ENCODE data around the gene PSMG4. TPM values are rescaled to one million over a fixed set of nuclear protein-coding genes. Genes with fewer than 3 reads are reported as not detected.
"Not testable (repeated sequence)": the region's sequence is repeated elsewhere in the genome, so short reads cannot be mapped to it uniquely, and the experiment has no call there.

Gene PSMG4
- total RNA-seq, 1 experiment from 2014 or later: 51.9 TPM

GRCh38 chr6:3242768-3243167 lies 16.0 kb upstream of the PSMG4 start:
- ChIA-PET CTCF (no interaction called here), POLR2A (ENCODE audit: unreplicated experiment) (interaction anchor here (0.5 kb wide), 1 partner anchor 28 kb away, joined by 4 read pairs; no protein-coding TSS in a partner anchor)
- TF ChIP-seq, protein P1, sequence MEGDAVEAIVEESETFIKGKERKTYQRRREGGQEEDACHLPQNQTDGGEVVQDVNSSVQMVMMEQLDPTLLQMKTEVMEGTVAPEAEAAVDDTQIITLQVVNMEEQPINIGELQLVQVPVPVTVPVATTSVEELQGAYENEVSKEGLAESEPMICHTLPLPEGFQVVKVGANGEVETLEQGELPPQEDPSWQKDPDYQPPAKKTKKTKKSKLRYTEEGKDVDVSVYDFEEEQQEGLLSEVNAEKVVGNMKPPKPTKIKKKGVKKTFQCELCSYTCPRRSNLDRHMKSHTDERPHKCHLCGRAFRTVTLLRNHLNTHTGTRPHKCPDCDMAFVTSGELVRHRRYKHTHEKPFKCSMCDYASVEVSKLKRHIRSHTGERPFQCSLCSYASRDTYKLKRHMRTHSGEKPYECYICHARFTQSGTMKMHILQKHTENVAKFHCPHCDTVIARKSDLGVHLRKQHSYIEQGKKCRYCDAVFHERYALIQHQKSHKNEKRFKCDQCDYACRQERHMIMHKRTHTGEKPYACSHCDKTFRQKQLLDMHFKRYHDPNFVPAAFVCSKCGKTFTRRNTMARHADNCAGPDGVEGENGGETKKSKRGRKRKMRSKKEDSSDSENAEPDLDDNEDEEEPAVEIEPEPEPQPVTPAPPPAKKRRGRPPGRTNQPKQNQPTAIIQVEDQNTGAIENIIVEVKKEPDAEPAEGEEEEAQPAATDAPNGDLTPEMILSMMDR (conservative IDR thresholded peaks at IDR 0.05; ENCODE audit: low read depth, low read length): no peak
- TF ChIP-seq EZH2 (IDR thresholded peaks at IDR 0.05; ENCODE audit: low read length, unreplicated experiment) (no peak), EZH2phosphoT487 (IDR thresholded peaks at IDR 0.05; ENCODE audit: borderline replicate concordance, low read length) (no peak)

DNA sequence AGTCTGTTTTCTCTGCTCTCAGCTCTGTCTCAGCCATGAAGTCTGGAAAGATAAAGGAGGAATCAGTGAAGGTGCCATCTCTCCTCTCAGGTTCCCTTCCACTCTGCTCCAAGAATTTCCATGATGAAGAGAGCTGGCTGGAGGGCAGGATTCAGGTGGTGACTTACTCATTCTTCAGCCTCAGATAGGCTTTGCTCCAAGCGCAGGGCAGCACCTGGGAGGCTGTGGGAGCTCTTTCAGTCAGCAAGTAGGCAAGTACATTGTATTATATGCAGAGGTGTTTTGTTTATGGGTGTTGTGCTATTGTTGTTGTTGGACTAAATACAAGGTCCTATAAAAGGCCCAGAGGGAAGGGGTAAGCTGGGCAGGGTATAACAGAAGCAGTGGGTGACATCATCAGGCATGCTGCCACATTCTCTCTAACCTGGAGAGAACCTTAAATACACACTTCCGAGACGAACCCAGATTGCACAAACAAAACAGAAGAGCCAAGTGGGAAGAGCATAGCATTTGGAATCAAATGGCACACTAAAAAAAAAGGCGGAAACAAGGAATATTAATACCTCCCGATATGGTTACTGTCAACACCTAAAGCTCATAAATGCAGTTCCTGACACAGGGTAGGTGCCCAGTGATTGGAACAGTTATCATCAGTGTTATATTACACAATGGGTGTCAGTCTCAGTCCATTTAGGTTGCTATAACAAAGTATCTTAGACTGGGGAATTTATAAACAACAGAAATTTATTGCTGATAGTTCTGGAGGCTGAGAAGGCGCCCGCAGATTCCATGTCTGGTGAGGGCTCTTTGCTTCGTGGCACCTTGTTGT lies 14.5 kb upstream of the PSMG4 start:
- intact Hi-C loops (cut with micrococcal nuclease): no loop called here

More at GRCh38 chr6:3242768-3243167, 16.0 kb upstream of the PSMG4 start:
- Histone ChIP-seq H4K20me1 (ENCODE audit: low read length) (no peaks in the 10 kb centered on the region), H3F3A (ENCODE audit: low read length, unreplicated experiment) (no peaks in the 10 kb centered on the region), H3K36me3 (ENCODE audit: low read depth, low read length) (no peaks in the 10 kb centered on the region), H3K9me3 (ENCODE audit: low read length) (no peaks in the 10 kb centered on the region), H3K4me2 (ENCODE audit: low read length) (no peak overlapping the region), H3K27me3 (ENCODE audit: low read length) (no peaks in the 10 kb centered on the region), H3K9ac (ENCODE audit: low read length) (no peak overlapping the region), H3K27ac (ENCODE audit: low read length) (no peak overlapping the region), H2AFZ (ENCODE audit: low read length) (no peak overlapping the region), H3K4me1 (ENCODE audit: insufficient read depth, low read length) (peaks cover 6% of the 10 kb centered on the region), H3K79me2 (ENCODE audit: low read length) (no peaks in the 10 kb centered on the region), H3K9me2 (replicated peaks; ENCODE audit: low read length) (no peaks in the 10 kb centered on the region), H3K4me3 (ENCODE audit: low read length) (no peak overlapping the region)
- no TSS peak for BruUV-seq (replicated peaks)
- ATAC-seq (no peak), DNase-seq (no peak)
- intact Hi-C loops (cut with micrococcal nuclease): no loop called here

DNA sequence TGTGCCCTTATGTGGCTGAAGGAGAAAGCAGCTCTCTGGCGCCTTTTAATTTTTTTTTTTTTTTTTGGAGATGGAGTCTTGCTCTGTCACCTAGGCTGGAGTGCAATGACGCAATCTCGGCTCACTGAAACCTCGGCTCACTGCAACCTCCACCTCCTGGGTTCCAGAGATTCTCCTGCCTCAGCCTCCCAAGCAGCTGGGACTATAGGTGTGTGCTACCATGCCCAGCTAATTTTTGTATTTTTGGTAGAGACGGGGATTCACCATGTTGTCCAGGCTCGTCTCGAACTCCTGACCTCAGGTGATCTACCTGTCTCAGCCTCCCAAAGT lies 13.9 kb upstream of the PSMG4 start:
- H4K20me1 ChIP-seq (ENCODE audit: low read length); BruUV-seq (replicated peaks); H3K9ac ChIP-seq (ENCODE audit: low read length); DNase-seq; H3K4me3 ChIP-seq (ENCODE audit: low read length); H3F3A ChIP-seq (ENCODE audit: low read length, unreplicated experiment); H3K79me2 ChIP-seq (ENCODE audit: low read length); H3K4me2 ChIP-seq (ENCODE audit: low read length); H3K27me3 ChIP-seq (ENCODE audit: low read length); H2AFZ ChIP-seq (ENCODE audit: low read length); POLR2A ChIA-PET (ENCODE audit: unreplicated experiment); ATAC-seq; H3K36me3 ChIP-seq (ENCODE audit: low read depth, low read length); H3K9me3 ChIP-seq (ENCODE audit: low read length); intact Hi-C loops (cut with micrococcal nuclease); H3K27ac ChIP-seq (ENCODE audit: low read length); H3K9me2 ChIP-seq (replicated peaks; ENCODE audit: low read length): not testable (repeated sequence)
- peaks cover 14% of the 10 kb centered on the region for H3K4me1 ChIP-seq (ENCODE audit: insufficient read depth, low read length)
- CTCF ChIA-PET: interaction anchor here (0.7 kb wide), 1 partner anchor 119 kb away, joined by 3 read pairs; no protein-coding TSS in a partner anchor

More for the DNA sequence above, 14.5 kb upstream of the PSMG4 start:
- Histone ChIP-seq H3K36me3 (ENCODE audit: low read depth, low read length) (no peaks in the 10 kb centered on the region), H3K4me3 (ENCODE audit: low read length) (no peak overlapping the region), H3K27ac (ENCODE audit: low read length) (no peak overlapping the region), H3K9me2 (replicated peaks; ENCODE audit: low read length) (no peaks in the 10 kb centered on the region), H3K79me2 (ENCODE audit: low read length) (no peaks in the 10 kb centered on the region), H3K4me1 (ENCODE audit: insufficient read depth, low read length) (peaks cover 14% of the 10 kb centered on the region), H3K9me3 (ENCODE audit: low read length) (no peaks in the 10 kb centered on the region), H3K4me2 (ENCODE audit: low read length) (no peak overlapping the region), H3K27me3 (ENCODE audit: low read length) (no peaks in the 10 kb centered on the region), H3F3A (ENCODE audit: low read length, unreplicated experiment) (no peaks in the 10 kb centered on the region), H4K20me1 (ENCODE audit: low read length) (no peaks in the 10 kb centered on the region), H2AFZ (ENCODE audit: low read length) (0 out of 2 replicates have a peak overlapping the region, but pooled peaks have one; percentile 22), H3K9ac (ENCODE audit: low read length) (no peak overlapping the region)
- TF ChIP-seq, protein P1 (conservative IDR thresholded peaks at IDR 0.05; ENCODE audit: low read depth, low read length): no peak
- TF ChIP-seq EZH2phosphoT487 (IDR thresholded peaks at IDR 0.05; ENCODE audit: borderline replicate concordance, low read length) (no peak), EZH2 (IDR thresholded peaks at IDR 0.05; ENCODE audit: low read length, unreplicated experiment) (no peak)
- DNase-seq (peak; percentile 17), ATAC-seq (peak; percentile 26; the same call in 1 of the 2 replicates)
- ChIA-PET CTCF (no interaction called here), POLR2A (ENCODE audit: unreplicated experiment) (no interaction called here)
- no TSS peak for BruUV-seq (replicated peaks)
